Measurements from ENCODE around the gene RAPGEF5. TPM values are rescaled to one million over a fixed set of nuclear protein-coding genes. Genes with fewer than 3 reads are reported as not detected.
"Not testable (repeated sequence)": the region's sequence is repeated elsewhere in the genome, so short reads cannot be mapped to it uniquely, and the experiment has no call there.

Gene RAPGEF5
- total RNA-seq, 2 experiments from 2014 or later = 0.42 to 0.63 TPM

DNA sequence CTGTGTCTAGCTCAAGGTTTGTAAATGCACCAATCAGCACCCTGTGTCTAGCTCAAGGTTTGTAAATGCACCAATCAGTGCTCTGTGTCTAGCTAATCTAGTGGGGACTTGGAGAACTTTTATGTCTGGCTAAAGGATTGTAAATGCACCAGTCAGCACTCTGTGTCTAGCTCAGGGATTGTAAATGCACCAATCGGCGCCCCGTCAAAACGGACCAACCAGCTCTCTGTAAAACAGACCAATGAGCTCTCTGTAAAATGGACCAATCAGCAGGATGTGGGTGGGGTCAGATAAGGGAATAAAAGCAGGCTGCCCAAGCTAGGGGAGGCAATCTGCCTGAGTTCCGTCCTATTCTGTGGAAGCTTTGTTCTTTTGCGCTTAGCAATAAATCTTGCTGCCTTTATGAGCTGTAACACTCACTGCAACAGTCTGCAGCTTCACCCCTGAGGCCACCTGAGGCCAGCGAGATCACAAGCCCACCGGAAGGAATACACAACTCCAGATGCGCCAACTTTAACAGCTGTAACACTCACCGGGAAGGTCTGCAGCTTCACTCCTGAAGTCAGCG, 265.9 kb downstream of the RAPGEF5 start:
- ATAC-seq; H3K36me3 Mint-ChIP-seq (ENCODE audit: low read depth); DNase-seq; H3K4me3 Mint-ChIP-seq; H3K4me1 Mint-ChIP-seq (ENCODE audit: low read depth); H3K9me3 Mint-ChIP-seq (ENCODE audit: insufficient read depth); POLR2A ChIA-PET; H3K27ac Mint-ChIP-seq: not testable (repeated sequence)
- CTCF ChIA-PET = interaction anchor here (0.6 to 0.8 kb wide), 2 partner anchors 12 to 637 kb away, joined by 3 read pairs; no protein-coding TSS in a partner anchor
- H3K27me3 Mint-ChIP-seq (ENCODE audit: low read depth) = peaks cover 11% of the 10 kb centered on the region

DNA sequence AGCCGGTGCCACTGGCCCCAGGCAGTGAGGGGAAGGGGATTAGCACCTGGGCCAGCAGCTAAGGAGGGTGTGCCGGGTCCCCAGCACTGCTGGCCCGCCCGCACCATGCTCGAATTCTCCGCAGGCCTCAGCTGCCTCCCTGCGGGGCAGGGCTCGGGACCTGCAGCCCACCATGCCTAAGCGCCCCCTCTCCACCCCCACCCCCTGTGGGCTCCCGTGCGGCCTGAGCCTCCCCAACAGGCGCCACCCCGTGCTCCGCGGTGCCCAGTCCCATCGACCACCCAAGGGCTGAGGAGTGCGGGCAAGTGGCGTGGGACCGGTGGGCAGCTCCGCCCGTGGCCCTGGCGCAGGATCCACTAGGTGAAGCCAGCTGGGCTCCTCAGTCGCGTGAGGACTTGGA, 266.4 kb downstream of the RAPGEF5 start:
- Mint-ChIP-seq H3K9me3 (ENCODE audit: insufficient read depth) (no peaks in the 10 kb centered on the region), H3K27me3 (ENCODE audit: low read depth) (peaks cover 11% of the 10 kb centered on the region), H3K27ac (no peak overlapping the region), H3K36me3 (ENCODE audit: low read depth) (no peaks in the 10 kb centered on the region), H3K4me1 (ENCODE audit: low read depth) (no peaks in the 10 kb centered on the region), H3K4me3 (no peak overlapping the region)
- no peak for DNase-seq
- ChIA-PET POLR2A (no interaction called here), CTCF (interaction anchor here (0.6 to 0.8 kb wide), 2 partner anchors 12 to 638 kb away, joined by 3 read pairs; no protein-coding TSS in a partner anchor)
- ATAC-seq = no peak

DNA sequence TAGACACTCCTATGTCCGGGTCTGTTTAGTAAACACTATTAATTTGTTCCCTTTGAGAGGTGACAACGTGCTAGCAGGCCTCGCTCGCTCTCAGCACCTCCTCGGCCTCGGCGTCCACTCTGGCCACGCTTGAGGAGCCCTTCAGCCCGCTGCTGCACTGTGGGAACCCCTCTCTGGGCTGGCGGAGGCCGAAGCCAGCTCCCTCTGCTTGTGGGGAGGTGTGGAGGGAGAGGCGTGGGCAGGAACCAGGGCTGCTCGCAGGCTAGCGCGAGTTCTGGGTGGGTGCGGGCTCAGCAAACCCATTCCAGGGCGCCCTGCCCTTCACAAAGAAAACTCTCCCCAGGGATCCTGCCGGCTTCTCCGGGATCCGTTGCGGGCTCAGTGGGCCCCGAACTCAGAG, 266.8 kb downstream of the RAPGEF5 start:
- Mint-ChIP-seq H3K27ac (no peak overlapping the region), H3K4me1 (ENCODE audit: low read depth) (no peaks in the 10 kb centered on the region), H3K4me3 (no peak overlapping the region), H3K9me3 (ENCODE audit: insufficient read depth) (no peaks in the 10 kb centered on the region), H3K27me3 (ENCODE audit: low read depth) (peaks cover 14% of the 10 kb centered on the region), H3K36me3 (ENCODE audit: low read depth) (no peaks in the 10 kb centered on the region)
- no peak for DNase-seq
- ChIA-PET POLR2A (no interaction called here), CTCF (no interaction called here)
- no peak for ATAC-seq

DNA sequence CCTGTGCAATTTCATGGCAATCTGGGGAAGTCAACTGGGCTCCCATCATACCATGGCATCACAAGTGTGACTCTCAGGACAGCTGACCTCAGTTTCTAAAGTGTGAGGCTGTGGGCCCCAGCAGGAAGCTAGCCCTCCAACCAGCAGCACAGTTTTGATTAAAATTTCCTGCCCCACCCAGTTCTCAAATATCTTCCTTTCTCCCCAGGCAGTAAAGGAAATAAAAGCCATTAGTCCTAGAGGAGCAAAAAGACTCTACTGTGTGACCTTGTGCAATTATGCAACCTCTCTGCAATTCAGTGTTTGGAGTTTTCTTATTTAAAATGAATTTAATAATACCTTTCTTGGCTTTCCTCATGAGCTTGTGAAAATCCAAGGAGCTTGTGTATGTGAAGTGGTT, 268.1 kb downstream of the RAPGEF5 start:
- Mint-ChIP-seq H3K4me1 (ENCODE audit: low read depth) (no peaks in the 10 kb centered on the region), H3K4me3 (no peak overlapping the region), H3K27ac (no peak overlapping the region), H3K27me3 (ENCODE audit: low read depth) (peaks cover 15% of the 10 kb centered on the region), H3K9me3 (ENCODE audit: insufficient read depth) (no peaks in the 10 kb centered on the region), H3K36me3 (ENCODE audit: low read depth) (no peaks in the 10 kb centered on the region)
- DNase-seq (no peak), ATAC-seq (no peak)
- POLR2A ChIA-PET = no interaction called here
- CTCF ChIA-PET = no interaction called here

DNA sequence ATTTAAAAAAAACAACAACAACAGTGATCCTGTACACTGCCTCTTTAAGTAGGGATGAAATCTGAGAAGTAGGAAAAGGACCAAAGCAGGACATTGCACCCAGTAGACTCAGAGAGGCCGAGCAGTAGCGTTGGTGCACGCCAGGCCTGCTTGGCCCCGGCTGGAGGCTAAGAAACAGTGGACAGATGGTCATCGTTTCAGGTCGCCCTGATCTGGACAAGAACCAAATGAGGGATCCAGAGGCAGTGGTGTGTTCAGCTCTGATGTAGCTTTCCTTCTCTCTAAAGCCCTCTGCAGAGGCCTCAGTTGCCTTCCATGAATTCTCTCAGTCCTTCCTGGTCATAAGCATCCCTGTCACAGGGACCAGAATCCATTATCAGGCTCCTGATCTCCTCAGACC, 269.1 kb downstream of the RAPGEF5 start:
- Mint-ChIP-seq H3K27me3 (ENCODE audit: low read depth) (peaks cover 21% of the 10 kb centered on the region), H3K4me3 (no peak overlapping the region), H3K9me3 (ENCODE audit: insufficient read depth) (no peaks in the 10 kb centered on the region), H3K4me1 (ENCODE audit: low read depth) (peaks cover 7% of the 10 kb centered on the region), H3K27ac (no peak overlapping the region), H3K36me3 (ENCODE audit: low read depth) (no peaks in the 10 kb centered on the region)
- POLR2A ChIA-PET = no interaction called here
- no peak for DNase-seq
- no peak for ATAC-seq
- CTCF ChIA-PET = no interaction called here

DNA sequence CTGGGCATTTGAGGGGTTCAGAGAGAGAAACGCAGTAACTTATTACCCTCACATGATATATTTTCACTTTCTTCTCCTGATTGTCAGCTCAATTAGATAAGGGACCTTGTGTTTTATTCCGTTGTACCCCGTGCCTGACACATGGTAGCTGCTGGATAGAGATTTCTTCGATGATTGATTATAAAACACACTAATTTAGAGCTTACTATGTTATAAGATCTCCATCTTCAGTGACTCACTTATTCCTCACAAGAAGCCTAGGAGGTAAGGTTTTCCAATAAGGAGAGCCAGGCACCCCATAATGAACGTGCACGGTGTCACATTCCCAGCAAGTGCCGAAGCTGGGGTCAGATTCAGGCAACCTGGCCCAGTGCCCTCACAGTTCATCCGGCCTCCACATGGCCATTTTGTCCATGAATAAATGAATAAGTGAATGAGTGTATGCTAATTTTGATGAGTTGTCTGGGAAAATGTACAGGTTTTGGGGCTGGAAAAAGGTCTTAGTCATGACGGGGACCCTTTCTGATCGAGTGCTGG, 273.2 kb downstream of the RAPGEF5 start:
- Mint-ChIP-seq H3K4me3 (peak overlapping the region; percentile 77), H3K27ac (no peak overlapping the region), H3K36me3 (ENCODE audit: low read depth) (no peaks in the 10 kb centered on the region), H3K4me1 (ENCODE audit: low read depth) (peaks cover 16% of the 10 kb centered on the region), H3K27me3 (ENCODE audit: low read depth) (peaks cover 36% of the 10 kb centered on the region), H3K9me3 (ENCODE audit: insufficient read depth) (no peaks in the 10 kb centered on the region)
- CTCF ChIA-PET = interaction anchor here (0.5 to 3.8 kb wide), 28 partner anchors 9 to 828 kb away, joined by 3 to 33 read pairs (median 4); partner anchors contain the start of gene STEAP1B
- POLR2A ChIA-PET = no interaction called here
- no peak for DNase-seq
- ATAC-seq = no peak

DNA sequence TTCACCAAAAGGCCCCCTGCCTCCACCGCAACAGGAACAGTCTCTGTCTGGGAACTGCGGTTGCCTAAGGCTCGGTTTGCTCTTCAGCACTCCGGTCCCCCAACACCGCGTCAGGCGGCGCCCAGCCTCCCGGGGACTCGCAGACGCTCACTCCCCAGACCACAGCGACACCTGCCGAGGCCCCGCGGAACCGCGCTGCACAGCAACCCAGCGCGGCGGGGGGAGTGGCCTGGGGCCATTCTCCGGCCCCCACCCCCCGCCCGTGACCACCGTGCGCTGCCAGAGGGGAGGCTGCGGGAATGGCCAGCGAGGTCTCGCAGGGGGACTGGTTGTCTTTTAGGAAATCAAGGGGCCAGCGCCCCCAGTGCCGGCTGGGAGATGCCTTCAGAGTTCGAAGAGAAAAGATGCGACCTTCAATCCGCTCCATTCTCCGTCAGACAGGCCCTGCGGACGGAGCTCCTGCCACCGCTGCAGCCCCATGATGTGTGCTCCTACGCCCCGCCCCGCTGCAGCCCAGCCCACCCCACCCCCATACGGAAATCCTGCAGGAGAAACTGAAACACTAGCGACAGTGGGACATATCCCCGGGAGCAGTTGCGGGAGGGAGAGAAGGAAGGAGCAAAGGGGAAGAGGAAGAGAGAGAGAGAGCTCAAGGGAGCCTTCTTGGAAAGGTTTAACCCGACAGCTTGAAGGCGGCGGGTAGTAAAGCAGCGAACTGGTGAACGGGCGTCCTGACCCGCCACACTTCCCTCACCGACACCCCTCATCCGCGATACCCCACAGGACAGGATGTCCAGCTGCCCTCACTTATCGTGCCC, 273.9 kb downstream of the RAPGEF5 start:
- H3K4me1 Mint-ChIP-seq (ENCODE audit: low read depth) = peaks cover 16% of the 10 kb centered on the region
- DNase-seq (peak; percentile 85), ATAC-seq (peak; percentile 99)
- peaks cover 40% of the 10 kb centered on the region for H3K27me3 Mint-ChIP-seq (ENCODE audit: low read depth)
- H3K27ac Mint-ChIP-seq = peak overlapping the region; percentile 40
- H3K9me3 Mint-ChIP-seq (ENCODE audit: insufficient read depth) = no peaks in the 10 kb centered on the region
- ChIA-PET CTCF (interaction anchor here (0.6 to 3.8 kb wide), 30 partner anchors 8 to 828 kb away, joined by 3 to 33 read pairs (median 3); partner anchors contain the start of gene STEAP1B), POLR2A (no interaction called here)
- H3K36me3 Mint-ChIP-seq (ENCODE audit: low read depth) = no peaks in the 10 kb centered on the region
- peak overlapping the region; percentile 77 for H3K4me3 Mint-ChIP-seq

DNA sequence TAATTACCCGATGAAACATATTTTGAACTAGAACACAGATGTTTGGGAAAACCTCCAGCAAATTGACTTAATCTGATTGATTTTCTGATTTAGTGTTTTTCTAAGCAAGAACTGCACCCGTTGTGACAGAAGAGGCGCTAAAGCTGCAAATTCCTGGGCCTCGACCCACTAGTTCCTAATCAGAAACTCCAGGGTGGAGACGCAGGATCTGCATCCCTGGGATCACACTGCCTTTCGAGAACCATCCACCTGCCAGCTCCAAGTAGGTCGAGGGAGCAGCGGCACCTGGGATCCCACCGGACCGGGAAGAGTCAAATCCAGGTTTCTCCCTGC, 274.4 kb downstream of the RAPGEF5 start:
- H3K27ac Mint-ChIP-seq = no peak overlapping the region
- ChIA-PET POLR2A (no interaction called here), CTCF (interaction anchor here (0.7 to 3.8 kb wide), 14 partner anchors 10 to 970 kb away, joined by 3 to 33 read pairs (median 5); no protein-coding TSS in a partner anchor)
- no peaks in the 10 kb centered on the region for H3K9me3 Mint-ChIP-seq (ENCODE audit: insufficient read depth)
- ATAC-seq (peak; percentile 9), DNase-seq (no peak)
- no peaks in the 10 kb centered on the region for H3K36me3 Mint-ChIP-seq (ENCODE audit: low read depth)
- peaks cover 46% of the 10 kb centered on the region for H3K27me3 Mint-ChIP-seq (ENCODE audit: low read depth)
- H3K4me1 Mint-ChIP-seq (ENCODE audit: low read depth) = peaks cover 16% of the 10 kb centered on the region
- H3K4me3 Mint-ChIP-seq = peak overlapping the region; percentile 77

DNA sequence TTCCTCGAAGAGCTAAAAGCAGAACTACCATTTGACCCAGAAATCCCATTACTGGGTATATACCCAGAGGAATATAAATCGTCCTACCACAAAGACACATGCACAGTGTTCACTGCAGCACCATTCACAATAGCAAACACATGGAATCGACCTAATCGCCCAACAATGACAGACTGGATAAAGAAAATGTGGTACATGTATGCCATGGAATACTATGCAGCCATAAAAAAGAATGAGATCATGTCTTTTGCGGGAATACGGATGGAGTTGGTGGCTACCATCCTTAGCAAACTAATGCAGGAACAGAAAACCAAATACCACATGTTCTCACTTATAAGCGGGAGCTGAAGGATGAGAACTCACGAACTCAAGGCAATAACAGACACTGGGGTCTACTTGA, 276.7 kb downstream of the RAPGEF5 start:
- Mint-ChIP-seq H3K4me1 (ENCODE audit: low read depth) (peaks cover 16% of the 10 kb centered on the region), H3K27me3 (ENCODE audit: low read depth) (peaks cover 40% of the 10 kb centered on the region)
- H3K4me3 Mint-ChIP-seq; H3K9me3 Mint-ChIP-seq (ENCODE audit: insufficient read depth); DNase-seq; ATAC-seq; H3K36me3 Mint-ChIP-seq (ENCODE audit: low read depth); H3K27ac Mint-ChIP-seq; POLR2A ChIA-PET; CTCF ChIA-PET: not testable (repeated sequence)

DNA sequence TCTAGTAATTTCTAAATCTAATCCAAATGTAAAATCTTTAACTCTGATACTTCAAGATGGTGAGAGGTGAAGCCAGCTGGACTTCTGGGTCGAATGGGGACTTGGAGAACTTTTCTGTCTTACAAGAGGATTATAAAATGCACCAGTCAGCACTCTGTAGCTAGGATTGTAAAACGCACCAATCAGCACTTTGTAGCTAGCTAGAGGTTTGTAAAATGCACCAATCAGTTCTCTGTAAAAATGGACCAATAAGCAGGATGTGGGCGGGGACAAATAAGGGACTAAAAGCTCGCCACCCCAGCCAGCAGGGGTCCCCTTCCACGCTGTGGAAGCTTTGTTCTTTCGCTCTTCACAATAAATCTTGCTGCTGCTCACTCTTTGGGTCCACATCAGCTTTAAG, 278.1 kb downstream of the RAPGEF5 start:
- H3K4me1 Mint-ChIP-seq (ENCODE audit: low read depth) = peaks cover 16% of the 10 kb centered on the region
- ATAC-seq; H3K9me3 Mint-ChIP-seq (ENCODE audit: insufficient read depth); H3K36me3 Mint-ChIP-seq (ENCODE audit: low read depth); POLR2A ChIA-PET; DNase-seq; CTCF ChIA-PET; H3K27ac Mint-ChIP-seq; H3K4me3 Mint-ChIP-seq: not testable (repeated sequence)
- peaks cover 43% of the 10 kb centered on the region for H3K27me3 Mint-ChIP-seq (ENCODE audit: low read depth)

DNA sequence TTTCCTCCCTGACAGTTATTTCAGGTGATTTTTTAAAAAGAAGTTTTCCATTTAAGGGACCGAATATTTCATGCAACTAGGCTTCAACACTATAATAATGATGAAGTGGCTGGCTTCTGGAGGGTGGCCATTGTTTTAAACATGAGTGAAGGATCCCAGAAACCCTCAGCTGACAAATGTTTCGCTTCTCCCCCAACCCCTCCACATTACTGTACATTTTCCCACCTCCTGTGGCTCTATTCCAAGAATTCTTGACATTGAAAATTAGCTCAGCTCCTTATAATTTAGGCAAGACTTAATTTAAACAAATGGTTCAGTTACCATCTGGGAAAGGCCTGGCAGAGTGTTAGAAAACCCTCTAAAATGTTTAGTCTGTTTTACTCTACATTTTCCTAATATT, 281.4 kb downstream of the RAPGEF5 start:
- CTCF ChIA-PET = interaction anchor here (1.2 kb wide), 1 partner anchor 8 kb away, joined by 3 read pairs; no protein-coding TSS in a partner anchor
- H3K27me3 Mint-ChIP-seq (ENCODE audit: low read depth) = peaks cover 19% of the 10 kb centered on the region

DNA sequence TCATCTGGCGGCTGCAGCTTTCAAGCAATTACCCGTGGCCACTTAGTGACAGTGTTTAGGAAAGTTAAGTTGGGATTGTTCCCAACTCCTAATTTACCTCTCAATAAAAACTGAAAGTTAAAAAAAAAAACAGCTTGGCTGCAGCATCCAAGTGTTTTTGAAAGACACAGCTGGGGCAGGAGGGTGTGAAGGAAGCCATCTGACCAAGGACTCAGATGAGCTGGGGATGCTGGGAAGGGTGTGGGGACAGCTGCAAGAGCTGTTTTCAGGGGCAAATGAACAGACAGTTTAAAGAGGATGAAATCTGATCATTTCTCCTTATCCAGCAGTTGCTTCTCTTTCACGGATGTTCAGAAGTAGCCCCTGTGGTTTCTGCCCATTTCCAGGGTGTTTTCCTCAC, 282.1 kb downstream of the RAPGEF5 start:
- Mint-ChIP-seq H3K27ac (no peak overlapping the region), H3K27me3 (ENCODE audit: low read depth) (peaks cover 22% of the 10 kb centered on the region), H3K36me3 (ENCODE audit: low read depth) (no peaks in the 10 kb centered on the region), H3K9me3 (ENCODE audit: insufficient read depth) (no peaks in the 10 kb centered on the region), H3K4me1 (ENCODE audit: low read depth) (no peaks in the 10 kb centered on the region), H3K4me3 (no peak overlapping the region)
- POLR2A ChIA-PET = interaction anchor here (0.5 kb wide), 1 partner anchor 9 kb away, joined by 3 read pairs; no protein-coding TSS in a partner anchor
- CTCF ChIA-PET = interaction anchor here (1.2 kb wide), 1 partner anchor 9 kb away, joined by 3 read pairs; no protein-coding TSS in a partner anchor
- DNase-seq = no peak
- no peak for ATAC-seq

More for the DNA sequence above, 281.4 kb downstream of the RAPGEF5 start:
- no peak for ATAC-seq
- no peak overlapping the region for H3K27ac Mint-ChIP-seq
- no peaks in the 10 kb centered on the region for H3K4me1 Mint-ChIP-seq (ENCODE audit: low read depth)
- no peaks in the 10 kb centered on the region for H3K36me3 Mint-ChIP-seq (ENCODE audit: low read depth)
- POLR2A ChIA-PET = no interaction called here
- no peaks in the 10 kb centered on the region for H3K9me3 Mint-ChIP-seq (ENCODE audit: insufficient read depth)
- H3K4me3 Mint-ChIP-seq = no peak overlapping the region
- DNase-seq = no peak
